HG02884 (cell line): Measurements from ENCODE around the gene CAMK2N2.

Experiments
- ATAC-seq: cut with Tn5 transposase; IDR thresholded peaks from one replicate; pipeline ENCODE4 v1.9.1; 2021; ENCODE audit warnings: mild to moderate bottlenecking, moderate library complexity; ENCODE audit not compliant: unreplicated experiment

The CAMK2N2 gene

DNA sequence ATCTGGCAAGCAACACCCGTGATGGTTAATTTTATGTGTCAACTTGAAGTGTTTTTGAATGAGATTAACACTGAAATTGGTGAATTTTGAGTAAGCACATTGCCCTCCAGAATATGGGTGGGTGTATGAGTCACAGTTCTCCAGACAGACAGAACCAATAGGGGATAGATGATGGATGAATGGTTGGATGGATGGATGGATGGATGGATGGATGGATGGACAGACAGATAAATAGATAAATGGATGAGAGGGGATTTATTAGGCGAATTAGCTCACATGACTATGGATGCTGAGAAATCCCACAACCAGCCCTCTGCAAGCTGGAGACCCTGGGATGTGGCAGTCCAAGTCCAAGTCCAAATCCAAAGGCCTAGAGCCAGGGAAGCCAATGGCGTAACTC lies 37.4 kb downstream of the CAMK2N2 start:
- no peak for ATAC-seq

DNA sequence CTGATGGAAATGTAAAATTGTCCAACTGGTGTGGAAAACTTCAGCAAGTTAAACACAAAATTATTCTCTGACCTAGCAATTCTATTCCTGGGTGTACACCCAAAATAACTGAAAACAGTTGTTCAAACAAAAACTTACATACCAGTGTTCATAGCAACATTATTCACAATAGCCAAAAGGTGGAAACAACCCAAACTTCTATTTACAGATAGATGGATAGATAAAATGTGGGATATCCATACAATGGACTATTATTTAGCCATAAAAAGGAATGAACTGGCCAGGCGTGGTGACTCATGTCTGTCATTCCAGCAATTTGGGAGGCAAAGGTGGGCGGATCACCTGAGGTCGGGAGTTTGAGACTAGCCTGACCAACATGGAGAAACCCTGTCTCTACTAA lies 38.8 kb downstream of the CAMK2N2 start:
- ATAC-seq, result no peak

DNA sequence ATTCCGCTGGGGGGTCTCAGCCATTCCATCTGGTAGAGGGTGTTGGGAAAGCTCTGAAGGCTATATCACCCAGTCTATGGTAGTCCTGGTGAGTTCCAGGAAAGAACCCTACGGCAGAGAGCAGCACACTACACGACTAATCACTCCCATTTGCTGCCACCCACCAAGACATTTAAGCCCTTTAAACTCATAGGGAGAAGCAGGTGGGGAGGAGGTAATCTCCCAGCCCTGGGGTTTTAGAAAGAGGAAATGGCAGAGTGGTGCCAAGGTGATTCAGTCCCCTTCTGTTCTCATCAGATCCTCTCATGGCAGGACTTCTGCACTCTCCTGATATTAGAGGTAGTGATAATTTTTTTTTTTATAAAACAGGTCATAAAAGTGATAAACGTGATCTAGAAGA lies 42.5 kb downstream of the CAMK2N2 start:
- no peak for ATAC-seq

DNA sequence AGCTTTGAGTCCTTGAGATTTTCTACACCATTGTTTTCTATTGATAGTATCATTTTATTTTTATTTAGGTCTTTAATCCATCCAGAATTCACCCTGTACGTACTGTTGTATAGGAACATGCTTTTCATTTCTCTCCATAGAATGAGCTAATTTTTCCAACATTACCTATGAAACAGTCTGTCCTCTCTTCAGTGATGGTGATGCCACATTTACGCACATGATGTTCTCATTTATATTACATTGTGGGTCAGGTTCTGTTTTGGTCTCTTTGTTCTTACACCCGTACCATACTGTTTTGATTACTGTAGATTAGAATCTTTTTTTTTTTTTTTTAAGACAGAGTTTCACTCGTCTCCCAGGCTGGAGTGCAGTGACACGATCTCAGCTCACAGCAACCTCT lies 49.6 kb downstream of the CAMK2N2 start:
- ATAC-seq, result no peak

DNA sequence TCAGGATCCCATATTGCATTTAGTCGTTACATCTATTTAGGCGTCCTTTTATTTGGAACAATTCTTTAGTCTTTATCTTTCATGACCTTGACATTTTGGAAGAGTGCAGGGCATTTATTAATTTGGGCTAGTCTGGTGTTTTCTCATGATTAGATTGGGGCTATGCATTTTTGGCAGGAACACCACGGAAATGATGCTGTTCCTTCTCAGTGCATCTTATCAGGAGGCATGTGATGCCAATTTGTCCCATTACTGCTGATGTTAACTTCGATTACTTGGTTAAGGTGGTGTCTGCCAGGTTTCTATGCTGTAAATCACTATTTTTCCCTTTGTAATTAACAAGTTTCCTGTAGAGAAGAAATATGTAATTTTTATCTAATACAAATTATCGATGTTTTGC lies 50.1 kb downstream of the CAMK2N2 start:
- no peak for ATAC-seq
